RCC 7860 (cell line): ENCODE data around the gene TMEM229B.
"Not testable (repeated sequence)": the region's sequence is repeated elsewhere in the genome, so short reads cannot be mapped to it uniquely, and the experiment has no call there.

Experiments
- DNase-seq: peaks from one replicate; pipeline ENCODE4 v3.0.0-alpha.2; 2015; ENCODE audit warnings: low spot score
- FAIRE-seq: peaks from 2 replicates; lab custom pipeline; 2012; peaks lifted over from hg19 to GRCh38; lab: Jason Lieb, UNC

TMEM229B gene

GRCh38 chr14:67459336-67459735 is 29.2 kb downstream of the TMEM229B start:
- no peak for DNase-seq
- FAIRE-seq: no peak

GRCh38 chr14:67457782-67458181 is 30.7 kb downstream of the TMEM229B start:
- no peak for FAIRE-seq
- no peak for DNase-seq

GRCh38 chr14:67456732-67457131 is 31.8 kb downstream of the TMEM229B start:
- DNase-seq: no peak
- FAIRE-seq: no peak

- FAIRE-seq (no peak), DNase-seq (no peak)
These were observed 34.8 kb downstream of the TMEM229B start for GRCh38 chr14:67453575-67454300.

- not testable (repeated sequence) for DNase-seq, FAIRE-seq
These were observed 36.9 kb downstream of the TMEM229B start for GRCh38 chr14:67451667-67452066.

GRCh38 chr14:67449096-67449495 is 39.4 kb downstream of the TMEM229B start:
- DNase-seq: no peak
- no peak for FAIRE-seq

GRCh38 chr14:67447033-67447381 is 41.5 kb downstream of the TMEM229B start:
- FAIRE-seq (no peak), DNase-seq (no peak)

- DNase-seq (no peak), FAIRE-seq (no peak)
These were observed 42.0 kb downstream of the TMEM229B start for GRCh38 chr14:67446371-67447032.

- FAIRE-seq: no peak
- peak; percentile 13 for DNase-seq
These were observed 44.1 kb downstream of the TMEM229B start for GRCh38 chr14:67444395-67444794.

GRCh38 chr14:67442139-67442906 is 46.2 kb downstream of the TMEM229B start:
- FAIRE-seq: no peak
- DNase-seq: no peak

GRCh38 chr14:67441672-67442071 is 46.8 kb downstream of the TMEM229B start:
- FAIRE-seq: no peak

GRCh38 chr14:67441256-67441655 is 47.3 kb downstream of the TMEM229B start:
- DNase-seq: no peak
- no peak for FAIRE-seq

More at GRCh38 chr14:67441672-67442071, 46.8 kb downstream of the TMEM229B start:
- DNase-seq: no peak

- no peak for FAIRE-seq
- no peak for DNase-seq
These were observed 48.0 kb downstream of the TMEM229B start for GRCh38 chr14:67440513-67440912.

- FAIRE-seq: no peak
- DNase-seq: no peak
These were observed 49.6 kb downstream of the TMEM229B start for GRCh38 chr14:67438969-67439368.

GRCh38 chr14:67436006-67436866 is 52.3 kb downstream of the TMEM229B start:
- no peak for DNase-seq
- FAIRE-seq: no peak

- FAIRE-seq (no peak), DNase-seq (no peak)
These were observed 52.9 kb downstream of the TMEM229B start for GRCh38 chr14:67435603-67436002.

- FAIRE-seq (no peak), DNase-seq (no peak)
These were observed 56.4 kb downstream of the TMEM229B start for GRCh38 chr14:67432050-67432564.

- no peak for DNase-seq
- FAIRE-seq: no peak
These were observed 58.9 kb downstream of the TMEM229B start for GRCh38 chr14:67429510-67430205.

GRCh38 chr14:67428501-67429031 is 60.0 kb downstream of the TMEM229B start:
- FAIRE-seq (no peak), DNase-seq (peak; percentile 4)
